A549 (cell line): ENCODE results near the gene SAMD7. TPM values are rescaled to one million over a fixed set of nuclear protein-coding genes. Genes with fewer than 3 reads are reported as not detected.
A peak's percentile ranks its signal among the peaks of the same experiment; 100 is the strongest.

Source experiments
- ATAC-seq, 2 experiments: fragments of 200-7000 bp in 1 of 2; fragments of >200 bp in 1 of 2; cut with Nextera tagmentation in 1 of 2; cut with Tn5 transposase in 1 of 2; 3 replicates each; pipeline versions ENCODE4 v1.8.0 to v1.9.1; 2018 to 2020; ENCODE audit warnings: mild to moderate bottlenecking in 1 of 2, moderate library complexity in 1 of 2
- CTCF ChIA-PET: fragments of 300-600 bp; sonication (Branson Sonifier 250); formaldehyde crosslinking; extraction: SDS; loops from one replicate; lab custom pipeline; 2021; ENCODE audit warnings: antibody characterized with exemption, inconsistent platforms; lab: Yijun Ruan, JAX
- POLR2A ChIA-PET: fragments of 350-600 bp; formaldehyde crosslinking; extraction: SDS; loops from one replicate; lab custom pipeline; 2021; ENCODE audit warnings: antibody characterized with exemption, inconsistent platforms; lab: Yijun Ruan, JAX
- DNase-seq, 2 experiments: peaks; one replicate each; pipeline versions ENCODE4 v3.0.0 to v3.0.0-alpha.2; 2011 to 2016; ENCODE audit warnings: low read depth in 1 of 2, low spot score in 1 of 2
- FAIRE-seq: peaks from 2 replicates; lab custom pipeline; 2011; peaks lifted over from hg19 to GRCh38; lab: Jason Lieb, UNC
- H3K27ac ChIP-seq, 2 experiments: fragments of >200 bp; sonication (Bioruptor Twin); formaldehyde crosslinking; 3 replicates each; pipeline ENCODE4 v1.5.1; 2016 to 2017
- H3K4me1 ChIP-seq: fragments of >200 bp; sonication (Bioruptor Twin); formaldehyde crosslinking; 3 replicates; pipeline ENCODE4 v1.6.1; 2016
- H3K4me2 ChIP-seq: fragments of >200 bp; sonication (Bioruptor Twin); formaldehyde crosslinking; 3 replicates; pipeline ENCODE4 v1.6.1; 2016
- H3K4me3 ChIP-seq: fragments of >200 bp; sonication (Bioruptor Twin); formaldehyde crosslinking; 3 replicates; pipeline ENCODE4 v1.5.1; 2016
- H3K9me3 ChIP-seq: fragments of >200 bp; sonication (Bioruptor Twin); formaldehyde crosslinking; 3 replicates; pipeline ENCODE4 v1.6.1; 2016
- CBX2 ChIP-seq: fragments of 200-600 bp; sonication (generic); IDR thresholded peaks from 2 replicates; pipeline ENCODE4 v1.6.1; 2016; ENCODE audit warnings: low read depth, mild to moderate bottlenecking, borderline replicate concordance
- CEBPB ChIP-seq, 2 experiments: fragments of >200 bp in 1 of 2; sonication (Bioruptor Twin) in 1 of 2; formaldehyde crosslinking in 1 of 2; IDR thresholded peaks; 2 replicates each; pipeline ENCODE4 v1.6.1; 2012 to 2016
- CTCF ChIP-seq: fragments of >200 bp; sonication (Bioruptor Twin); formaldehyde crosslinking; IDR thresholded peaks from 3 replicates; pipeline ENCODE4 v1.5.1; 2016
- EHF ChIP-seq: fragments of 250-450 bp; sonication (Bioruptor Pico); IDR thresholded peaks from 2 replicates; pipeline ENCODE4 v1.5.0; 2020; ENCODE audit warnings: mild to moderate bottlenecking
- EHMT2 ChIP-seq: fragments of 200-600 bp; sonication (generic); IDR thresholded peaks from 2 replicates; pipeline ENCODE4 v1.6.1; 2016; ENCODE audit warnings: antibody characterized with exemption, low read depth, mild to moderate bottlenecking, moderate library complexity
- EP300 ChIP-seq, 2 experiments: fragments of >200 bp; sonication (Bioruptor Twin); formaldehyde crosslinking; IDR thresholded peaks; 2 replicates in 1 of 2; 3 replicates in 1 of 2; pipeline ENCODE4 v1.6.1; 2016 to 2017
- FOSB ChIP-seq: fragments of 250-450 bp; sonication (Bioruptor Pico); IDR thresholded peaks from 2 replicates; pipeline ENCODE4 v1.5.0; 2020; ENCODE audit warnings: mild to moderate bottlenecking, moderate library complexity
- FOSL2 ChIP-seq, 2 experiments: fragments of 450-650 bp in 1 of 2; fragments of >200 bp in 1 of 2; sonication (Bioruptor Twin) in 1 of 2; formaldehyde crosslinking; IDR thresholded peaks; 2 replicates each; pipeline versions ENCODE4 v1.5.0 to v1.6.1; 2016 to 2020; ENCODE audit warnings: mild to moderate bottlenecking in 1 of 2, moderate library complexity in 1 of 2
- FOXS1 ChIP-seq: fragments of 250-450 bp; sonication (Bioruptor Pico); IDR thresholded peaks from 2 replicates; pipeline ENCODE4 v1.5.0; 2020; ENCODE audit warnings: mild to moderate bottlenecking, moderate library complexity
- HMGXB4 ChIP-seq: fragments of 250-450 bp; sonication (Bioruptor Pico); IDR thresholded peaks from 2 replicates; pipeline ENCODE4 v1.5.0; 2021; ENCODE audit warnings: mild to moderate bottlenecking, moderate library complexity, borderline replicate concordance
- HOXA7 ChIP-seq: fragments of 250-450 bp; sonication (Bioruptor Pico); IDR thresholded peaks from 2 replicates; pipeline ENCODE4 v1.5.0; 2020; ENCODE audit warnings: mild to moderate bottlenecking, moderate library complexity
- JUNB ChIP-seq: fragments of >200 bp; sonication (Bioruptor Twin); formaldehyde crosslinking; IDR thresholded peaks from 2 replicates; pipeline ENCODE4 v1.6.1; 2016
- KDM5A ChIP-seq: fragments of 200-600 bp; sonication (generic); IDR thresholded peaks from 2 replicates; pipeline ENCODE4 v1.6.1; 2016; ENCODE audit warnings: antibody characterized with exemption, mild to moderate bottlenecking
- MAX ChIP-seq: IDR thresholded peaks from 2 replicates; pipeline ENCODE4 v1.6.1; 2012
- MAZ ChIP-seq: fragments of 150-350 bp; IDR thresholded peaks from 2 replicates; pipeline ENCODE4 v1.6.1; 2014; ENCODE audit warnings: antibody characterized with exemption, low read depth, low read length, borderline replicate concordance
- MYC ChIP-seq: IDR thresholded peaks from 2 replicates; pipeline ENCODE4 v1.6.1; 2012; ENCODE audit warnings: mild to moderate bottlenecking, inconsistent platforms, low read length, improper control_type of control experiment, borderline replicate concordance
- NFE2L2 ChIP-seq: fragments of 150-350 bp; conservative IDR thresholded peaks from 2 replicates; pipeline ENCODE4 v1.6.1; 2014; ENCODE audit warnings: low read length
- RARB ChIP-seq: fragments of 250-450 bp; sonication (Bioruptor Pico); IDR thresholded peaks from 2 replicates; pipeline ENCODE4 v1.8.0; 2021; ENCODE audit warnings: mild to moderate bottlenecking, moderate library complexity
- RNF2 ChIP-seq: fragments of 200-600 bp; sonication (generic); IDR thresholded peaks from 2 replicates; pipeline ENCODE4 v1.6.1; 2016; ENCODE audit warnings: low read depth, mild to moderate bottlenecking, antibody characterized with exemption, moderate library complexity, borderline replicate concordance
- TFCP2L1 ChIP-seq: fragments of 250-450 bp; sonication (Bioruptor Pico); IDR thresholded peaks from 2 replicates; pipeline ENCODE4 v1.5.0; 2021; ENCODE audit warnings: mild to moderate bottlenecking
- TP53 ChIP-seq: fragments of 250-450 bp; sonication (Bioruptor Pico); IDR thresholded peaks from 2 replicates; pipeline ENCODE4 v1.5.0; 2021; ENCODE audit warnings: mild to moderate bottlenecking, moderate library complexity
- USF2 ChIP-seq: fragments of 450-650 bp; IDR thresholded peaks from 2 replicates; pipeline ENCODE4 v1.6.1; 2014; ENCODE audit warnings: antibody characterized with exemption
- ZC3H11A ChIP-seq: fragments of 450-650 bp; IDR thresholded peaks from 2 replicates; pipeline ENCODE4 v1.6.1; 2014; ENCODE audit warnings: antibody characterized with exemption, mild to moderate bottlenecking
- ZFP36 ChIP-seq: fragments of 450-650 bp; IDR thresholded peaks from 2 replicates; pipeline ENCODE4 v1.6.1; 2014; ENCODE audit warnings: borderline replicate concordance; ENCODE audit not compliant: partially characterized antibody
- WGBS: methylation state at CpG from one replicate; pipeline ENCODE4 v1.1.6; 2017; ENCODE audit errors: missing lambda C conversion rate; 5-methylcytosine and 5-hydroxymethylcytosine counted together
- polyA plus RNA-seq, 4 experiments: library from polyadenylated mRNA; depleted of rRNA in 3 of 4; stranded (reverse); fragments of >200 nt; fragmentation: RNase III in 1 of 4; extraction: RNeasy Plus Mini Kit Qiagen cat#74134 plus additional on column Dnase treatment in 1 of 4; gene quantifications; 2 replicates in 3 of 4; 3 replicates in 1 of 4; pipeline ENCODE4 v1.2.3, GENCODE V29; 2011 to 2017

The SAMD7 gene
- polyA plus RNA-seq, 2 of the 4 experiments (the other 2 are of a cell fraction) = not detected

GRCh38 chr3:169879845-169880575, 31.4 kb upstream of the SAMD7 start:
- 78% methylated on average over 1 of the region's 3 CpGs for WGBS

GRCh38 chr3:169880576-169881250, 30.7 kb upstream of the SAMD7 start:
- no peak for ATAC-seq
- WGBS = 43% methylated on average over 4 of the region's 4 CpGs
- no peak for DNase-seq
- Histone ChIP-seq H3K4me2 (no peak overlapping the region), H3K27ac (no peak overlapping the region), H3K9me3 (no peaks in the 10 kb centered on the region), H3K4me1 (no peaks in the 10 kb centered on the region), H3K4me3 (no peak overlapping the region)
- TF ChIP-seq USF2 (peak; percentile 21; the same call in 1 of the 2 replicates), MAZ (no peak)
- FAIRE-seq = no peak
- CTCF ChIA-PET = interaction anchor here (2.9 kb wide), 1 partner anchor 18 kb away, joined by 13 read pairs; no protein-coding TSS in a partner anchor
- POLR2A ChIA-PET = no interaction called here

More at GRCh38 chr3:169879845-169880575, 31.4 kb upstream of the SAMD7 start:
- ChIA-PET CTCF (interaction anchor here (2.9 kb wide), 1 partner anchor 17 kb away, joined by 13 read pairs; no protein-coding TSS in a partner anchor), POLR2A (no interaction called here)
- ATAC-seq = no peak; a peak in 1 of 6 replicates
- Histone ChIP-seq H3K4me2 (no peak overlapping the region), H3K27ac (no peak overlapping the region), H3K4me1 (no peaks in the 10 kb centered on the region), H3K4me3 (no peak overlapping the region), H3K9me3 (no peaks in the 10 kb centered on the region)
- DNase-seq = no peak
- TF ChIP-seq CEBPB (IDR thresholded peaks at IDR 0.05) (no peak), CBX2 (no peak), EP300 (IDR thresholded peaks at IDR 0.05) (no peak), RARB (no peak), JUNB (no peak), TFCP2L1 (CRISPR knock-in tag) (no peak), FOSL2 (IDR thresholded peaks at IDR 0.05) (no peak), FOSL2 (CRISPR knock-in tag; IDR thresholded peaks at IDR 0.05) (no peak), MYC (no peak), ZFP36 (no peak), ZC3H11A (no peak), HOXA7 (CRISPR knock-in tag) (no peak), MAX (no peak)
- FAIRE-seq = no peak

GRCh38 chr3:169886671-169887070, 24.7 kb upstream of the SAMD7 start:
- ATAC-seq = no peak
- Histone ChIP-seq H3K4me3 (no peak overlapping the region), H3K27ac (no peak overlapping the region), H3K4me1 (no peaks in the 10 kb centered on the region), H3K9me3 (no peaks in the 10 kb centered on the region), H3K4me2 (no peak overlapping the region)
- no peak for FAIRE-seq
- CTCF ChIA-PET = no interaction called here
- POLR2A ChIA-PET = no interaction called here
- no peak for TF ChIP-seq HMGXB4 (CRISPR knock-in tag)
- no peak for TF ChIP-seq TP53
- TF ChIP-seq CTCF = no peak
- TF ChIP-seq EHF (CRISPR knock-in tag) = no peak
- TF ChIP-seq NFE2L2 = no peak
- TF ChIP-seq KDM5A = no peak
- TF ChIP-seq MYC = no peak
- TF ChIP-seq HOXA7 (CRISPR knock-in tag) = no peak
- TF ChIP-seq RNF2 = no peak
- TF ChIP-seq FOSL2 (IDR thresholded peaks at IDR 0.05) = no peak
- no peak for TF ChIP-seq FOSL2 (CRISPR knock-in tag; IDR thresholded peaks at IDR 0.05)
- no peak for TF ChIP-seq FOSB (CRISPR knock-in tag)
- TF ChIP-seq EHMT2 = no peak
- no peak for TF ChIP-seq FOXS1
- TF ChIP-seq, all 56 proteins: peak for 0
- 55% methylated on average over 5 of the region's 5 CpGs for WGBS
- DNase-seq = no peak
